ENCODE data around the gene CELF4. TPM values are rescaled to one million over a fixed set of nuclear protein-coding genes. Genes with fewer than 3 reads are reported as not detected.

The CELF4 gene
- total and polyA plus RNA-seq, 10 donors = 0.46 to 3.5 (median 0.78) TPM

- Histone ChIP-seq H3K4me1 (no peaks in the 10 kb centered on the region), H3K9me3 (peaks cover 0 to 2% (median 0%) of the 10 kb centered on the region in 8 donors), H3K27ac (no peak overlapping the region), H3K4me3 (no peak overlapping the region), H3K36me3 (no peaks in the 10 kb centered on the region), H3K27me3 (replicated peaks in 1 of 7) (peaks cover 0 to 23% (median 0%) of the 10 kb centered on the region in 7 donors)
- WGBS, 5 donors = 71 to 84% (median 77%) methylated on average over 2 of the region's 2 CpGs
- DNase-seq = no peak
- intact Hi-C loops (cut with DNase I; ENCODE audit: low total_unique reads) = no loop called here
- TF ChIP-seq POLR2A (IDR thresholded peaks at IDR 0.05) = no peak
- no peak for TF ChIP-seq POLR2AphosphoS5 (IDR thresholded peaks at IDR 0.05)
- TF ChIP-seq CTCF (IDR thresholded peaks at IDR 0.05 in 8 of 11, conservative IDR thresholded peaks at IDR 0.05 in 3 of 11) = no peak
Observed at GRCh38 chr18:37265382-37265781, 300.2 kb downstream of the CELF4 start.

DNA sequence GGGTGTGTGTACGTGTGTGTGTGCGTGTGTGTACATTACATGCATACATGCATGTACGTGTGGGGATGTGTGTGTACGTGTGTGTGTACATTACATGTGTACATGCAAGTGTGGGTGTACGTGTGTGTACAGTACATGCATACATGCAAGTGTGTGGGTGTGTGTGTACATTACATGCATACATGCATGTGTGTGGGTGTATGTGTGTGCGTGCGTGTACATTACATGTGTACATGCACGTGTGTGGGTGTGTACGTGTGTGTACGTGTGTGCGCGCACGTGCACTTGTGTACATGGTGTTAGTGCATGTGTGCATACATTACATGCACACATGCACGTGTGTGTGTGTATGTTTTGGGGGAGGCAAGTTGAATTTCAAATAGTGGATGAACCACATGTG lies 300.6 kb downstream of the CELF4 start:
- Histone ChIP-seq H3K27ac (no peak overlapping the region), H3K9me3 (no peaks in the 10 kb centered on the region), H3K4me3 (no peak overlapping the region), H3K27me3 (replicated peaks in 1 of 7) (peaks cover 0 to 24% (median 0%) of the 10 kb centered on the region in 7 donors), H3K4me1 (no peaks in the 10 kb centered on the region), H3K36me3 (no peaks in the 10 kb centered on the region)
- intact Hi-C loops (cut with DNase I; ENCODE audit: low total_unique reads) = no loop called here
- WGBS, 5 donors = 90 to 95% (median 91%) methylated on average over 14 of the region's 14 CpGs
- DNase-seq = no peak
- TF ChIP-seq CTCF (IDR thresholded peaks at IDR 0.05 in 8 of 11, conservative IDR thresholded peaks at IDR 0.05 in 3 of 11) (no peak), POLR2A (IDR thresholded peaks at IDR 0.05) (no peak), POLR2AphosphoS5 (IDR thresholded peaks at IDR 0.05) (no peak)

DNA sequence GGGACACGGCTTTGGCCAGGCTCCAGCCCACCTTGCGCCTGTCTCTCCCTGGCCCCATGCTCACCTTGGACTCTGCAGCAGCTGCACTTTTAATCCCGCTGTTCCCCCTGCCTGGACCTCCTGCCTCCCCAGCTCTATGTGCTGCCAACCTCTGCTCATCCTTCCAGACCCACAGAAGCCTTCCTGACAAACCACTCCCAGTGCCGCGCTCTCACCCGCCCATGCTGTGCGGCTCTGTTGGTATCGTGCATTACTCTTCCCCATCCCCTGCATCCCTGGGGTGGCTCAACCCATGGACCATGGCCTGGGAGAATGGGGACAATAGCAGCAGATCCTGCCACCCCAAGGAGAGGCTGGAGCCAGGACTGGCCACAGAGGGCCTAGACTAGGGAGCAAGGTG lies 303.6 kb downstream of the CELF4 start:
- intact Hi-C loops (cut with DNase I; ENCODE audit: low total_unique reads) = no loop called here
- H3K36me3 ChIP-seq = no peaks in the 10 kb centered on the region
- no peaks in the 10 kb centered on the region for H3K9me3 ChIP-seq
- WGBS, 5 donors = 84 to 96% (median 91%) methylated on average over 8 of the region's 8 CpGs
- no peak for TF ChIP-seq CTCF (IDR thresholded peaks at IDR 0.05 in 8 of 11, conservative IDR thresholded peaks at IDR 0.05 in 3 of 11)
- no peak for TF ChIP-seq POLR2AphosphoS5 (IDR thresholded peaks at IDR 0.05)
- TF ChIP-seq POLR2A (IDR thresholded peaks at IDR 0.05) = no peak
- H3K27ac ChIP-seq = no peak overlapping the region
- DNase-seq = peak; percentile 52
- H3K4me3 ChIP-seq = no peak overlapping the region
- no peaks in the 10 kb centered on the region for H3K4me1 ChIP-seq
- H3K27me3 ChIP-seq (replicated peaks in 1 of 7) = peaks cover 0 to 50% (median 0%) of the 10 kb centered on the region in 7 donors

GRCh38 chr18:37261246-37261840 lies 304.3 kb downstream of the CELF4 start:
- Histone ChIP-seq H3K27me3 (replicated peaks in 1 of 7) (peaks cover 0 to 54% (median 0%) of the 10 kb centered on the region in 7 donors), H3K36me3 (no peaks in the 10 kb centered on the region), H3K9me3 (no peaks in the 10 kb centered on the region), H3K27ac (no peak overlapping the region), H3K4me3 (no peak overlapping the region), H3K4me1 (no peaks in the 10 kb centered on the region)
- intact Hi-C loops (cut with DNase I; ENCODE audit: low total_unique reads) = no loop called here
- no peak for TF ChIP-seq CTCF (IDR thresholded peaks at IDR 0.05 in 8 of 11, conservative IDR thresholded peaks at IDR 0.05 in 3 of 11)
- TF ChIP-seq POLR2A (IDR thresholded peaks at IDR 0.05) = no peak
- no peak for TF ChIP-seq POLR2AphosphoS5 (IDR thresholded peaks at IDR 0.05)
- peak; percentile 51 for DNase-seq
- WGBS, 5 donors = 89 to 93% (median 91%) methylated on average over 11 of the region's 11 CpGs

Measured in spleen (tissue), 11 donors.